GM10266 (cell line): ENCODE results near the gene CDC14A.

Source experiments
- DNase-seq: peaks from one replicate; pipeline ENCODE4 v3.0.0; 2012; ENCODE audit errors: extremely low spot score
- TF ChIP-seq, protein P1 (sequence below): IDR thresholded peaks from 2 replicates; pipeline ENCODE4 v1.5.1; 2012; ENCODE audit warnings: mild to moderate bottlenecking, low read depth; ENCODE audit not compliant: control insufficient read depth, insufficient read depth; ENCODE audit errors: missing control alignments

CDC14A gene

DNA sequence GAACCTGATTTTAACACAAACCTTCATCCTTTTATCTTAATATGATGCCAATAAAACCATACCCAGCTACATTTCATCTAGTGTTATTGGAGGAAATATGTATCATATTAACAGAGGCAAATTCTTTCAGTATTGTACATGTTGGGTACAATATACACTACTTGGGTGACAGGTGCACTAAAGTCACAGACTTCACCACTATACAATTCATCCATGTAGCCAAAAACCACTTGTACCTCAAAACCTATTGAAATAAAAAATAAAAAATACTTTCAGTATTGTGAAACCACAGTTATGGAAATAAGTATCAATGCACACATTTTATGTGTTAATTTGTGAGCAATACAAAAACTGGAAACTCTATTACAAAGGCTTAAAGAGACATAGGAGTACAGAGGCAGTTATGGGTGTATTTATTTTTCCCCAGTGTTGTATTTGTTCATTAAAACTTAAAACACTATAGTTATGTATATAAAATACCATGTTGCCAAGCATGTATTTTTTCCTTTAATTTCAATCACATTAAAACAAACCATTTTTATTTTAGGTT lies 160.6 kb downstream of the CDC14A start:
- TF ChIP-seq, protein P1, sequence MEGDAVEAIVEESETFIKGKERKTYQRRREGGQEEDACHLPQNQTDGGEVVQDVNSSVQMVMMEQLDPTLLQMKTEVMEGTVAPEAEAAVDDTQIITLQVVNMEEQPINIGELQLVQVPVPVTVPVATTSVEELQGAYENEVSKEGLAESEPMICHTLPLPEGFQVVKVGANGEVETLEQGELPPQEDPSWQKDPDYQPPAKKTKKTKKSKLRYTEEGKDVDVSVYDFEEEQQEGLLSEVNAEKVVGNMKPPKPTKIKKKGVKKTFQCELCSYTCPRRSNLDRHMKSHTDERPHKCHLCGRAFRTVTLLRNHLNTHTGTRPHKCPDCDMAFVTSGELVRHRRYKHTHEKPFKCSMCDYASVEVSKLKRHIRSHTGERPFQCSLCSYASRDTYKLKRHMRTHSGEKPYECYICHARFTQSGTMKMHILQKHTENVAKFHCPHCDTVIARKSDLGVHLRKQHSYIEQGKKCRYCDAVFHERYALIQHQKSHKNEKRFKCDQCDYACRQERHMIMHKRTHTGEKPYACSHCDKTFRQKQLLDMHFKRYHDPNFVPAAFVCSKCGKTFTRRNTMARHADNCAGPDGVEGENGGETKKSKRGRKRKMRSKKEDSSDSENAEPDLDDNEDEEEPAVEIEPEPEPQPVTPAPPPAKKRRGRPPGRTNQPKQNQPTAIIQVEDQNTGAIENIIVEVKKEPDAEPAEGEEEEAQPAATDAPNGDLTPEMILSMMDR, result no peak
- no peak for DNase-seq

- no peak for DNase-seq
- TF ChIP-seq, protein P1, result no peak
Measured at GRCh38 chr1:100516857-100517256, 164.6 kb downstream of the CDC14A start.

DNA sequence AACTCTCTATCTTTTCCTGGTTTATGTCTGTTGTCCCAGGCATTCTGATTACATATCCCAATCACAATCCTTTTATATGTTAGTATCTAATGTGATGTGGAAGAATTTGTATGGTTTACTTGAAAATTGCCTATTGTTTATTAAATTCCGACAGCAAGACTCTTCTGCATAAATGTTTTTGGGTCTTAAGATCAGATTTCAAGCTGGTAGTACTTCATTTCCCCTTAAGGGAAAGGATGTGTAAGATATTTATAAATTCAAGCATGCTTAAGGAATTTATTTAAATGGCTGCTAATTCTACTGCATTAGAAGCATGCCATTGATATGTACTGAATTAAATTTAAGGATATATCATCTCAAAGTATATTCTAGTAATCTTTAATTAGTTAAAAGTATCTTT lies 165.2 kb downstream of the CDC14A start:
- TF ChIP-seq, protein P1, result no peak
- DNase-seq, result no peak

DNA sequence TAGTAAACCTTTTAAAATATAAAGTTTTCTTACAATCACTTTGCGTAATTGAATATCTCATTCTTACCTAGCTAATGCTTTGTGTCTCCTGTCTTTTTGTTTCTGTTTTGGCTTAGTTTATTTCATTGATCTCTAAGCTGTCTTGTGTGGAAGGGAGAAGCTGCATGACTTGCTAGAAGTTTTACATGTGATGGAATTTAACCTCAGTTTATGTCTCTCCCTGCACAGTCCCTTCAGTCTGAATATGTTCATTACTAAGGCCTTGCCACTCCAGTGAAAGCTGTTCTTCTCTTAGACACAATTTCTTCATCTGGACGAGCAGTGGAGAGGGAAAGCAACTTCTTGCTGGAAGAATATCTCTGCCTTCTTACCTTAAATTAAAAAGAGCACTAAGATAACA lies 165.7 kb downstream of the CDC14A start:
- TF ChIP-seq, protein P1, result no peak

GRCh38 chr1:100523038-100523652 lies 170.8 kb downstream of the CDC14A start:
- TF ChIP-seq, protein P1, result no peak
- peak; percentile 32 for DNase-seq

More for the DNA sequence above, 165.7 kb downstream of the CDC14A start:
- DNase-seq, result no peak

DNA sequence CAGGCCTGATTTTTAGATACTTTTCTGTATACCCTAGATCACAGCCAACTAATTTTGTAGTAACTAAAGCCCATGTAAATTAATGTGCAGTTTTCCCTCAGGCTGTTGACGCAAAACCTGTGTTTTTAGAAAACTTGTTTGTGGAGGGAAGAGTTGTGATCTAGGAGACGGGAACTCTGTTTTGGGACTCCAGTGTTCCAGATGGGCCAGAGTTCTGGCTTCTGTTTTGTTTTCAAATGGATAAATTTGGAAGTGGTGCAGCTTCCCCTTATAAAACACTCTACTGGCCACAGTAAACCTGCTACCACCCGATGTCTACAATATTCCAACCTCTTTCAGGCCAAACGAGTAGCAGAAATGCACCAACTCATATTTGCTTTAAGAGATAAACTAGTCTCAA lies 172.0 kb downstream of the CDC14A start:
- DNase-seq, result no peak
- TF ChIP-seq, protein P1, result no peak

GRCh38 chr1:100526894-100527293 lies 174.6 kb downstream of the CDC14A start:
- no peak for DNase-seq
- TF ChIP-seq, protein P1, result no peak
